ENCODE data around the gene OTUD5. TPM values are rescaled to one million over a fixed set of nuclear protein-coding genes. Genes with fewer than 3 reads are reported as not detected.

OTUD5 gene
- total and polyA plus RNA-seq, 2 donors (not counting 1 experiment from before 2014, with no cell fraction given): 33.0 to 46.6 TPM

- H3K4me2 ChIP-seq (ENCODE audit: extremely low read depth, insufficient read depth, low read length): peak within 1 kb of the TSS; percentile 69
- H3K9ac ChIP-seq (ENCODE audit: insufficient read depth, low read length): peak within 1 kb of the TSS; percentile 84
- H3K9me3 ChIP-seq (ENCODE audit: control insufficient read depth, insufficient read depth, low read depth, low read length): no peaks in the 10 kb centered on the region
- H3K4me1 ChIP-seq (ENCODE audit: control insufficient read depth, extremely low read depth, insufficient read depth, low read length): no peaks in the 10 kb centered on the region
- H2AFZ ChIP-seq (ENCODE audit: low read length): peak within 1 kb of the TSS; percentile 27
- no peaks in the 10 kb centered on the region for H4K20me1 ChIP-seq (ENCODE audit: control insufficient read depth, extremely low read depth, insufficient read depth, low read length)
- H3K27ac ChIP-seq (ENCODE audit: insufficient read depth, low read length): peak within 1 kb of the TSS; percentile 93
- H3K36me3 ChIP-seq (ENCODE audit: control insufficient read depth, insufficient read depth, low read length): no peaks in the 10 kb centered on the region
- peak within 1 kb of the TSS; percentile 76 to 92 (median 80) for H3K4me3 ChIP-seq (replicated peaks in 1 of 4; ENCODE audit: control extremely low read depth in 1 of 4, insufficient read depth in 1 of 4, low read depth in 3 of 4, low read length in 4 of 4)
- no peaks in the 10 kb centered on the region for H3K27me3 ChIP-seq (ENCODE audit: control insufficient read depth, insufficient read depth, low read length)
- TF ChIP-seq CTCF (conservative IDR thresholded peaks at IDR 0.05 in 1 of 2, IDR thresholded peaks at IDR 0.05 in 1 of 2; ENCODE audit: low read depth in 1 of 2, low read length in 2 of 2) (no peak), EZH2 (IDR thresholded peaks at IDR 0.05; ENCODE audit: low read length, missing control alignments) (no peak)
- H3K79me2 ChIP-seq (ENCODE audit: control insufficient read depth, insufficient read depth, low read length): peaks cover 22% of the 10 kb centered on the region
- DNase-seq (ENCODE audit: low read depth in 2 of 2): peak; percentile 63 to 77
Measured at GRCh38 chrX:48911412-48912182, 45.8 kb downstream of the OTUD5 start, which contains the start of gene SLC35A2. Gene SLC35A2 (minus strand): TSS chrX:48911646. CDS start chrX:48911636, 10 bp downstream.

GRCh38 chrX:48910926-48911411 lies 46.4 kb downstream of the OTUD5 start:
- no peaks in the 10 kb centered on the region for H3K4me1 ChIP-seq (ENCODE audit: control insufficient read depth, extremely low read depth, insufficient read depth, low read length)
- H3K9ac ChIP-seq (ENCODE audit: insufficient read depth, low read length): peak overlapping the region; percentile 84
- H3K9me3 ChIP-seq (ENCODE audit: control insufficient read depth, insufficient read depth, low read depth, low read length): no peaks in the 10 kb centered on the region
- peak overlapping the region; percentile 76 to 92 (median 80) for H3K4me3 ChIP-seq (replicated peaks in 1 of 4; ENCODE audit: control extremely low read depth in 1 of 4, insufficient read depth in 1 of 4, low read depth in 3 of 4, low read length in 4 of 4)
- peak overlapping the region; percentile 10 for H2AFZ ChIP-seq (ENCODE audit: low read length)
- H3K27ac ChIP-seq (ENCODE audit: insufficient read depth, low read length): peak overlapping the region; percentile 93
- H3K36me3 ChIP-seq (ENCODE audit: control insufficient read depth, insufficient read depth, low read length): no peaks in the 10 kb centered on the region
- peaks cover 22% of the 10 kb centered on the region for H3K79me2 ChIP-seq (ENCODE audit: control insufficient read depth, insufficient read depth, low read length)
- DNase-seq (ENCODE audit: low read depth in 2 of 2): peak in 1 of 2 donors; percentile 50
- H3K27me3 ChIP-seq (ENCODE audit: control insufficient read depth, insufficient read depth, low read length): no peaks in the 10 kb centered on the region
- no peak for TF ChIP-seq CTCF (conservative IDR thresholded peaks at IDR 0.05 in 1 of 2, IDR thresholded peaks at IDR 0.05 in 1 of 2; ENCODE audit: low read depth in 1 of 2, low read length in 2 of 2)
- TF ChIP-seq EZH2 (IDR thresholded peaks at IDR 0.05; ENCODE audit: low read length, missing control alignments): no peak
- no peaks in the 10 kb centered on the region for H4K20me1 ChIP-seq (ENCODE audit: control insufficient read depth, extremely low read depth, insufficient read depth, low read length)
- H3K4me2 ChIP-seq (ENCODE audit: extremely low read depth, insufficient read depth, low read length): peak overlapping the region; percentile 69

- Histone ChIP-seq H3K36me3 (ENCODE audit: control insufficient read depth, insufficient read depth, low read length) (peaks cover 2% of the 10 kb centered on the region), H3K27me3 (ENCODE audit: control insufficient read depth, insufficient read depth, low read length) (no peaks in the 10 kb centered on the region), H3K4me2 (ENCODE audit: extremely low read depth, insufficient read depth, low read length) (peak overlapping the region; percentile 69), H3K9me3 (ENCODE audit: control insufficient read depth, insufficient read depth, low read depth, low read length) (no peaks in the 10 kb centered on the region), H3K27ac (ENCODE audit: insufficient read depth, low read length) (no peak overlapping the region), H3K79me2 (ENCODE audit: control insufficient read depth, insufficient read depth, low read length) (peaks cover 22% of the 10 kb centered on the region), H3K9ac (ENCODE audit: insufficient read depth, low read length) (no peak overlapping the region), H3K4me1 (ENCODE audit: control insufficient read depth, extremely low read depth, insufficient read depth, low read length) (no peaks in the 10 kb centered on the region), H4K20me1 (ENCODE audit: control insufficient read depth, extremely low read depth, insufficient read depth, low read length) (no peaks in the 10 kb centered on the region), H2AFZ (ENCODE audit: low read length) (no peak overlapping the region), H3K4me3 (replicated peaks in 1 of 4; ENCODE audit: control extremely low read depth in 1 of 4, insufficient read depth in 1 of 4, low read depth in 3 of 4, low read length in 4 of 4) (peak overlapping the region in 1 of 4 experiments; percentile 80)
- no peak for TF ChIP-seq CTCF (conservative IDR thresholded peaks at IDR 0.05 in 1 of 2, IDR thresholded peaks at IDR 0.05 in 1 of 2; ENCODE audit: low read depth in 1 of 2, low read length in 2 of 2)
- no peak for TF ChIP-seq EZH2 (IDR thresholded peaks at IDR 0.05; ENCODE audit: low read length, missing control alignments)
- DNase-seq (ENCODE audit: low read depth in 2 of 2): no peak
Measured at GRCh38 chrX:48909703-48910294, 47.6 kb downstream of the OTUD5 start.
